ENCODE results near the gene SGIP1. TPM values are rescaled to one million over a fixed set of nuclear protein-coding genes. Genes with fewer than 3 reads are reported as not detected.

The SGIP1 gene
- total RNA-seq, 1 donor from 2014 or later, result 4.2 TPM

- Histone ChIP-seq H2AFZ (replicated peaks) (no peak overlapping the region), H3K4me2 (no peak overlapping the region), H3K36me3 (no peaks in the 10 kb centered on the region), H3K27ac (no peak overlapping the region), H3K27me3 (no peaks in the 10 kb centered on the region), H3K79me2 (ENCODE audit: low read depth) (no peaks in the 10 kb centered on the region), H4K20me1 (ENCODE audit: low read depth) (no peaks in the 10 kb centered on the region), H3F3A (ENCODE audit: low read depth) (no peaks in the 10 kb centered on the region), H3K9ac (no peak overlapping the region), H3K9me3 (ENCODE audit: low read depth) (no peaks in the 10 kb centered on the region), H3K4me3 (no peak overlapping the region), H3K4me1 (no peaks in the 10 kb centered on the region)
- Mint-ChIP-seq H3K4me1 (no peaks in the 10 kb centered on the region), H3K9me3 (no peaks in the 10 kb centered on the region), H3K4me3 (no peak overlapping the region), H3K36me3 (no peaks in the 10 kb centered on the region), H3K27me3 (ENCODE audit: insufficient read depth, low read depth) (no peaks in the 10 kb centered on the region), H3K27ac (no peak overlapping the region)
- DNase-seq (ENCODE audit: low spot score), result no peak
- TF ChIP-seq EZH2 (IDR thresholded peaks at IDR 0.05), result no peak
These were observed 89.9 kb downstream of the SGIP1 start for GRCh38 chr1:66623812-66624211.

GRCh38 chr1:66624412-66625060 is 90.6 kb downstream of the SGIP1 start:
- no peak overlapping the region for H3K27ac ChIP-seq
- TF ChIP-seq EZH2phosphoT487 (IDR thresholded peaks at IDR 0.05) (no peak), EZH2 (IDR thresholded peaks at IDR 0.05) (no peak)
- TF ChIP-seq, protein P1, sequence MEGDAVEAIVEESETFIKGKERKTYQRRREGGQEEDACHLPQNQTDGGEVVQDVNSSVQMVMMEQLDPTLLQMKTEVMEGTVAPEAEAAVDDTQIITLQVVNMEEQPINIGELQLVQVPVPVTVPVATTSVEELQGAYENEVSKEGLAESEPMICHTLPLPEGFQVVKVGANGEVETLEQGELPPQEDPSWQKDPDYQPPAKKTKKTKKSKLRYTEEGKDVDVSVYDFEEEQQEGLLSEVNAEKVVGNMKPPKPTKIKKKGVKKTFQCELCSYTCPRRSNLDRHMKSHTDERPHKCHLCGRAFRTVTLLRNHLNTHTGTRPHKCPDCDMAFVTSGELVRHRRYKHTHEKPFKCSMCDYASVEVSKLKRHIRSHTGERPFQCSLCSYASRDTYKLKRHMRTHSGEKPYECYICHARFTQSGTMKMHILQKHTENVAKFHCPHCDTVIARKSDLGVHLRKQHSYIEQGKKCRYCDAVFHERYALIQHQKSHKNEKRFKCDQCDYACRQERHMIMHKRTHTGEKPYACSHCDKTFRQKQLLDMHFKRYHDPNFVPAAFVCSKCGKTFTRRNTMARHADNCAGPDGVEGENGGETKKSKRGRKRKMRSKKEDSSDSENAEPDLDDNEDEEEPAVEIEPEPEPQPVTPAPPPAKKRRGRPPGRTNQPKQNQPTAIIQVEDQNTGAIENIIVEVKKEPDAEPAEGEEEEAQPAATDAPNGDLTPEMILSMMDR (IDR thresholded peaks at IDR 0.05), result no peak
- no peak overlapping the region for H3K27ac Mint-ChIP-seq
- H3K9ac ChIP-seq, result no peak overlapping the region
- H3K4me1 ChIP-seq, result no peaks in the 10 kb centered on the region
- DNase-seq (ENCODE audit: low spot score), result no peak
- H3K36me3 ChIP-seq, result no peaks in the 10 kb centered on the region
- H3K4me2 ChIP-seq, result no peak overlapping the region
- H3K9me3 ChIP-seq (ENCODE audit: low read depth), result no peaks in the 10 kb centered on the region
- H3K36me3 Mint-ChIP-seq, result no peaks in the 10 kb centered on the region
- H3K4me3 Mint-ChIP-seq, result no peak overlapping the region
- H3K79me2 ChIP-seq (ENCODE audit: low read depth), result no peaks in the 10 kb centered on the region
- no peaks in the 10 kb centered on the region for H3K9me3 Mint-ChIP-seq
- no peaks in the 10 kb centered on the region for H3K4me1 Mint-ChIP-seq
- no peaks in the 10 kb centered on the region for H3F3A ChIP-seq (ENCODE audit: low read depth)
- no peaks in the 10 kb centered on the region for H4K20me1 ChIP-seq (ENCODE audit: low read depth)
- H3K27me3 ChIP-seq, result no peaks in the 10 kb centered on the region
- H2AFZ ChIP-seq (replicated peaks), result no peak overlapping the region
- H3K27me3 Mint-ChIP-seq (ENCODE audit: insufficient read depth, low read depth), result no peaks in the 10 kb centered on the region
- no peak overlapping the region for H3K4me3 ChIP-seq

DNA sequence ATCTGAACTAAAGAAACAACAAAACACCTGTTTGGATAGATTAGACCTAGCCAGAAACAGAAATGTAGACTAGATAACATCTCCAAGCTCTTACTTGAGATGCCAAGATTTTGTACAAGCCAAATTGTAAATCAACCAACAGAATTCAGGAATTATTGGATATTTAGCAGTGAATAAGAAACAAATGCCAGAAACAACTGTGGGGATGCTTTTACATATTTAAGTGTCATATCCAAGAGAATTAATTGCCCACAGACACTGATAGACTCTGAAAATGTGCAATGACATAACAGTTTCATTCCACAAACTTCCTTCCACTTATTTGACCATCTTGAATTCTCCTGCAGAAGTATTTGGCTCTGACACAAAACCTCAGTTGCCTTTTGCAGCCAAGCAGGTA is 92.3 kb downstream of the SGIP1 start:
- no peaks in the 10 kb centered on the region for H3K9me3 Mint-ChIP-seq
- Histone ChIP-seq H3K27me3 (no peaks in the 10 kb centered on the region), H3K79me2 (ENCODE audit: low read depth) (no peaks in the 10 kb centered on the region), H3K4me2 (no peak overlapping the region), H3F3A (ENCODE audit: low read depth) (no peaks in the 10 kb centered on the region), H3K36me3 (no peaks in the 10 kb centered on the region), H3K27ac (no peak overlapping the region), H3K9ac (no peak overlapping the region), H3K4me3 (no peak overlapping the region), H3K4me1 (no peaks in the 10 kb centered on the region), H4K20me1 (ENCODE audit: low read depth) (no peaks in the 10 kb centered on the region), H2AFZ (replicated peaks) (no peak overlapping the region), H3K9me3 (ENCODE audit: low read depth) (no peaks in the 10 kb centered on the region)
- no peaks in the 10 kb centered on the region for H3K36me3 Mint-ChIP-seq
- no peak overlapping the region for H3K4me3 Mint-ChIP-seq
- no peak for TF ChIP-seq EZH2 (IDR thresholded peaks at IDR 0.05)
- TF ChIP-seq, protein P1 (IDR thresholded peaks at IDR 0.05), result no peak
- no peak for TF ChIP-seq EZH2phosphoT487 (IDR thresholded peaks at IDR 0.05)
- H3K27me3 Mint-ChIP-seq (ENCODE audit: insufficient read depth, low read depth), result peaks cover 2% of the 10 kb centered on the region
- H3K4me1 Mint-ChIP-seq, result no peaks in the 10 kb centered on the region
- H3K27ac Mint-ChIP-seq, result no peak overlapping the region
- no peak for DNase-seq (ENCODE audit: low spot score)

- Histone ChIP-seq H2AFZ (replicated peaks) (no peak overlapping the region), H4K20me1 (ENCODE audit: low read depth) (no peaks in the 10 kb centered on the region), H3K9me3 (ENCODE audit: low read depth) (no peaks in the 10 kb centered on the region), H3K4me1 (peaks cover 4% of the 10 kb centered on the region), H3K27me3 (no peaks in the 10 kb centered on the region), H3K9ac (no peak overlapping the region), H3K4me2 (no peak overlapping the region), H3K4me3 (no peak overlapping the region), H3K27ac (no peak overlapping the region), H3K36me3 (no peaks in the 10 kb centered on the region), H3K79me2 (ENCODE audit: low read depth) (no peaks in the 10 kb centered on the region), H3F3A (ENCODE audit: low read depth) (no peaks in the 10 kb centered on the region)
- Mint-ChIP-seq H3K9me3 (no peaks in the 10 kb centered on the region), H3K4me3 (no peak overlapping the region), H3K27ac (no peak overlapping the region), H3K36me3 (no peaks in the 10 kb centered on the region), H3K27me3 (ENCODE audit: insufficient read depth, low read depth) (peaks cover 5% of the 10 kb centered on the region), H3K4me1 (peaks cover under 1% of the 10 kb centered on the region)
- no peak for TF ChIP-seq EZH2 (IDR thresholded peaks at IDR 0.05)
- TF ChIP-seq, protein P1 (IDR thresholded peaks at IDR 0.05), result no peak
- no peak for DNase-seq (ENCODE audit: low spot score)
These were observed 95.0 kb downstream of the SGIP1 start for GRCh38 chr1:66628926-66629325.

All from neural progenitor cell (in vitro differentiated cells).